Measurements from ENCODE around the gene AVP.

- no peak for TF ChIP-seq ZNF362 (CRISPR knock-in tag; IDR thresholded peaks at IDR 0.05; ENCODE audit: borderline replicate concordance)
- no peak for TF ChIP-seq HDAC2 (CRISPR knock-in tag; IDR thresholded peaks at IDR 0.05)
- no peak for TF ChIP-seq ZNF331 (CRISPR knock-in tag; IDR thresholded peaks at IDR 0.05)
- TF ChIP-seq ZNF563 (CRISPR knock-in tag; IDR thresholded peaks at IDR 0.05): no peak
- TF ChIP-seq NRL (CRISPR knock-in tag; IDR thresholded peaks at IDR 0.05; ENCODE audit: borderline replicate concordance): no peak
- TF ChIP-seq THAP11 (CRISPR knock-in tag; IDR thresholded peaks at IDR 0.05): no peak
These were observed 25.0 kb downstream of the AVP start for GRCh38 chr20:3059489-3059888.

Data from HepG2 (cell line).